Fibroblast of villous mesenchyme (primary cell): Measurements from ENCODE around the gene GNA12. TPM values are rescaled to one million over a fixed set of nuclear protein-coding genes. Genes with fewer than 3 reads are reported as not detected.
A peak's percentile ranks its signal among the peaks of the same experiment; 100 is the strongest.
"Not testable (repeated sequence)": the region's sequence is repeated elsewhere in the genome, so short reads cannot be mapped to it uniquely, and the experiment has no call there.

Experiments
- DNase-seq: peaks from one replicate; pipeline ENCODE4 v3.0.0-alpha.2; 2010; ENCODE audit warnings: low read depth
- H3K4me3 ChIP-seq: 2 replicates; pipeline ENCODE4 v1.5.1; 2011; ENCODE audit warnings: low read depth, mild to moderate bottlenecking, low read length
- total RNA-seq: library from RNA; depleted of rRNA; stranded (reverse); fragments of >200 nt; gene quantifications from 2 replicates; pipeline ENCODE4 v1.2.3, GENCODE V29; 2012
- TF ChIP-seq, protein P1 (sequence below): IDR thresholded peaks from 2 replicates; pipeline ENCODE4 v1.5.1; 2012; ENCODE audit warnings: low read depth, mild to moderate bottlenecking, low read length; ENCODE audit not compliant: insufficient read depth

Gene GNA12
- total RNA-seq, 1 donor, result 46.2 TPM

DNA sequence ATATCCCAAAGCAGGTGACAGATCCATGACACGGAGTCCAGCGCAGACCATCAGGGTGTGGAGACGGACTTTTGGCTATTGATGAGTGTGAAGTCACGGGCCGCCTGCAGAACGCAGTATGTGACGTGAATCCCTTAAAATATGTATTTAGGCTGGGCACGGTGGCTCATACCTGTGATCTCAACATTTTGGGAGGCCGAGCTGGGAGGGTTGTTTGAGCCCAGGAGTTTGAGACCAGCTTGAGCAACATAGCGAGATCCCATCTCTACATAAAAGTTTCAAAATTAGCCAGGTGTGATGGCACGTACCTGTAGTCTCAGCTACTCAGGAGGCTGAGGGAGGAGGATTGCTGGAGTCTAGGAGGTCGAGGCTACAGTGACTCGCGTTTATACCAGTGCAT, 158.0 kb downstream of the GNA12 start:
- no peak for DNase-seq
- no peak overlapping the region for H3K4me3 ChIP-seq
- TF ChIP-seq, protein P1, sequence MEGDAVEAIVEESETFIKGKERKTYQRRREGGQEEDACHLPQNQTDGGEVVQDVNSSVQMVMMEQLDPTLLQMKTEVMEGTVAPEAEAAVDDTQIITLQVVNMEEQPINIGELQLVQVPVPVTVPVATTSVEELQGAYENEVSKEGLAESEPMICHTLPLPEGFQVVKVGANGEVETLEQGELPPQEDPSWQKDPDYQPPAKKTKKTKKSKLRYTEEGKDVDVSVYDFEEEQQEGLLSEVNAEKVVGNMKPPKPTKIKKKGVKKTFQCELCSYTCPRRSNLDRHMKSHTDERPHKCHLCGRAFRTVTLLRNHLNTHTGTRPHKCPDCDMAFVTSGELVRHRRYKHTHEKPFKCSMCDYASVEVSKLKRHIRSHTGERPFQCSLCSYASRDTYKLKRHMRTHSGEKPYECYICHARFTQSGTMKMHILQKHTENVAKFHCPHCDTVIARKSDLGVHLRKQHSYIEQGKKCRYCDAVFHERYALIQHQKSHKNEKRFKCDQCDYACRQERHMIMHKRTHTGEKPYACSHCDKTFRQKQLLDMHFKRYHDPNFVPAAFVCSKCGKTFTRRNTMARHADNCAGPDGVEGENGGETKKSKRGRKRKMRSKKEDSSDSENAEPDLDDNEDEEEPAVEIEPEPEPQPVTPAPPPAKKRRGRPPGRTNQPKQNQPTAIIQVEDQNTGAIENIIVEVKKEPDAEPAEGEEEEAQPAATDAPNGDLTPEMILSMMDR, result no peak

DNA sequence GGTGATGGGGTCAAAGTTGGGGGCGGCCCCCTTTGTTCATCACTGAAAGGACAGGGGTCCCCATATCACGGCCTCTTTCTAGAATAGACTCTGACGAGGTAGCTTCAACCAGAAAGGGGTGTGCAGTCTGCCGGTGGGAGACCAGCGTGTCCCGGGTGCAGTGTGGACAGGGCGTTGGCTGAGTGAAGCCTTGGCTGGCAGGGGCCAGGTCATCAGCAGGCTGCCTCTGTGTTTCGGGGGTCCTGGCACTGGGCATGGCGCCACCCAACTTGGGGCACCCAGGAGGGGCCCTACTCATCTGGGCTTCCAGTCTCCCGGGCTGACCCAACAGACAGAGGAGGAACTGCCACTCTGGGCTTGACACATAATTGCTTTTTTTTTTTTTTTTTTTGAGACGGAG, 159.6 kb downstream of the GNA12 start:
- H3K4me3 ChIP-seq, result no peak overlapping the region
- TF ChIP-seq, protein P1, result no peak
- no peak for DNase-seq

DNA sequence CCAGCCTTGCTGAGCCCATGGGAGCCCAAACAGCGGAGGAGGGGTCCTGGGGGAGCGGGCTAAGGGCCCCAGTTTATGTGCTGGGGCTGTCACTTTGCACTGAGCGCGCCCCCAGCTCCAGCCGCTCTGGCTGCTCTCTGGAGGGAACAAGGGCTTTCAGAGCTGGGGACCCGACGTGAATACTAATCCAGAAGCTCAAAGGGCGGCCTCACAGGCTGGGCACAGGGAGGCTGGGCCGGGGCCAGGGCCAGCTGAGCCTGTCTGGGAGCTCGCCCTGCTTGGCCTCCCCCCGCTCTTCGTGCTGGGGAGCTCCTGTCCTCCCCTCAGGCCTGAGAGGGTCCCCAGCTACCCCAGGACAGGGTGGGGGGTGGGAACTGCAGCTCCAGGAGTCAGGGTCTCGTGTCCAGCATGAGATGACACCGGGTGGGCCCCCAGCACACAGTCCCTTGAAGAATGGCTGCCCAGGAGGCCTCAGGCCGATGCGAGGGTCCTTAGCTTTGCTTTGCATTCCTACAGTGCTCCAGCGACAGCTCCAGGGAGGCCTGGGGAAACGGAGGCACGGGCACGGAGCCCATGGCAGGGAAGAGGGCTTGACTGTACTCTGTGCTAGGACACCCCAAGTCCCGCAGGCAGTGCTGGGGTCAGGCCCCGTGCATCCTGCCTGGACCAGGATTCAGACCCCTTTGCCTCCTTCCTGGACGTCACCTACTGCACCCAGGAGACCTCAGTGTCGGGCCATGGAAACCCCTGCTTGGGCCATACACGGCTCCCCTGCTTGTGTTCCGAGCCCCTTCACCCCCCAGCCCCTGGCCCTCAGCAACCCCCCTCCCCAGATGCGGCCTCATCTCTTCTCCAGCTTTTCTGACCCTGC, 161.9 kb downstream of the GNA12 start:
- H3K4me3 ChIP-seq, result no peak overlapping the region
- no peak for DNase-seq
- TF ChIP-seq, protein P1, result no peak

DNA sequence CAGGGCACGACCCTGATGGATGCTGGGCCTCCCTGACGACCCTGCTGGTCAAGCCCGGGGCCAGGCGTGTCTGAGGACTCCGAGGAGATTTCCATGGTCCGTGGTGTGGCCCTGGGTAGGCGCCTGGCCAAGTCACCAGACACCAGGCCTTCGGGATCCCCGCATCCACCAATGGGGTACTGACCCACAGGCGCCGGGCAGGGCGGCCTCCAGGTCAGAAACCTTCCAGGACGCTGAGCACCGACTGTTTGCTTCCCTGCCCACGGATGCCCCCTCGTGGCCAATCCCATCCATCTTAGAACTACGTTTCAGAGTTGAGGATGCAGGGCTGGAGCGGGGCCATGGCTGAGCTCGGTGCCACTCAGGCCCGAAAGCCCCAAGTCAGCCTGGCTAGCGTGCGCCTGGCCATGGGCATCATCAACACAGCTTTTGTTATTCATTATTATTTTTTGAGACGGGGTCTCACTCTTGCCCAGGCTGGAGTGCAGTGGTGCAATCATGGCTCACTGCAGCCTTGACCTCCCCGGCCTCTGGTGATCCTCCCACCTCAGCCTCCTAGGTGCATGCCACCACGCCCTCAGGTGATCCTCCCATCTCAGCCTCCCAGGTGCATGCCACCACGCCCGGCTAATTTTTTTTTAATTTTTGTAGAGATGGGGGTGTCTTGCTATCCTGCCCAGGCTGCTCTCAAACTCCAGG, 163.2 kb downstream of the GNA12 start:
- DNase-seq, result peak; percentile 67
- no peak overlapping the region for H3K4me3 ChIP-seq
- TF ChIP-seq, protein P1, result peak; percentile 75

DNA sequence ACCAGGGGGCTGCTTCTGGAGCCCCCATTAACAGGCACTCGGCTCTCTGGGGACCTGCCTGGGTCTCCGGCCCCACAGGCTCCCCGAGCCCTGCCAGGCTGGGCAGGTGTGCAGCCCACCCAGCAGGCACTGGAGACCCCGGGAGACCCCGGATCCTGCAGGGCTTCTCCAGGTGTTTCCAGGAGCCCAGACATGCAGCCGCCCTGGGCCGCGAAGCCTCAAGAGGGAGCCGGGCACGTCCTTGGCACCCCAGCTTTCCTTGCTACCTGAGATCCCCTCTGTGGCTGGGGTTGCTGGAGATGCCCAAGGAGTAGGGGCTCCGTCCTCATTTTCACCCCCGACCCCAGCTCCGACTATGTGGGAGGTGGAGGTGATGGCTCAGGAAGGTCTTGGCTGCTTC, 163.9 kb downstream of the GNA12 start:
- TF ChIP-seq, protein P1, result no peak
- no peak overlapping the region for H3K4me3 ChIP-seq
- no peak for DNase-seq

DNA sequence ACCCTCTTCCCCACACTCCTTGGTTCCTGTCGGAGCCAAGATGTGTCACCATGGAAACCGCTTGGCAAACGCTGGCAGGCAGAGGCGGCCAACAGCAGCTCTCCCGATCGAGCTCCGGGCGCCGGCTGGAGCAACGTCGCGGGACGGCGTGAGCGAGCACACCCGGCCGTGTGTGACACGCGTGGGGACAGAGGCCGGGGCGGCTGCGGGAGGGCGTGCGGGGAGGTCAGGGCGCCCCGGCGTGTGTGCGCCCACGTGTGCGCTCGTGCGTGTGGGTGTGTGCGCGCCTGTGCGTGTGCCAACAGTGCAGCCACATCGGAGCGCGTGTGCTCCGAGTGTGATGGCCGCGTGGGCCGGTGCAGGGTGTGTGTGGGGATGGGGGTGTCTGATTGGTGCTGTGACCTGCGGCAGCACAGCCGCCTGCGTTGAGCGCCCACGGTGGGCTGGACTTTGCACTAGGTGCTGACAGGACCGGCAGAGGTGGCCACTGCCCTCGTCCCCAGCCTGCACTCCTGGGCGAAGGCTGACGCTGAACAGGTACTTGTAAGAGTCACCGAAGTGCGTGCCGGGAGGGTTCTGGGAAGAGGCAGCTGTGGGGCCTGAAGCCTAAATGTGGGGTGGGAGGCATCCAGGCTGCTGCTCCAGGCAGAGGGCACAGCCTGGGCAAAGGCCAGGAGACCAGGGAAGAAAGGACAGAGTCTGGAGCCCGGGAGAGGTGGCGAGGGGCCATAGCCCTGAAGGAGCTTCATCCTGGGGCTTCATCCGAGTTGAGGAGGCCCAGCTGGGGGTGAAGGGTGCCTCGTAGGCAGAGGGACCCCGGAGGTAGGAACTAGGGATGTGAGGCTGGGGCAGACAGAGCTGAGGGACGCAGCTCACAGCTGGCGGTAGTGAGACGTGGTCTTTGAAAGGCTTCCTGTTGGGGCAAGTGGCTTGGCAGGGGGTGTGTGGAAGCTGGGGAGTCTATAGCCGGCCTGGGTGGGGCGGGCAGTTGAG, 164.7 kb downstream of the GNA12 start:
- H3K4me3 ChIP-seq, DNase-seq: not testable (repeated sequence)

DNA sequence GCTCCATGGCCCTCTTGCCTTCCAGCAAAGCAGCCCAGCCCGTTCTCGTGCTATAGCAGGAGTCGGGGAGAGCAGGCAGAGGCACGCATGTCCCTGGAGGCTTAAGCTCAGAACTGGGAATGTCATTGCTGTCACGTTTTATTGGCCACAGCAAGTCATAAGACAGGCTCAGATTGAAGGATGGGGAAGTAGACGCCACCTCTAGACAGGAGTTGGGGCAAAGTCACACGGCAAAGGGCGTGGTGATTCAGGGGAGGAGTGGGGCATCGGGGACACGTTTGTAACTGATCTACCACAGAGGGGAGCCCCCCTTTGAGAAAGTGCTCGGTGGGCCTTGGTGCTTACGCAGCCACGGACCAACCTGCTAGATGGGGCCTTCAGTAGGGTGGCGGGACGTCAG, 165.7 kb downstream of the GNA12 start:
- H3K4me3 ChIP-seq, DNase-seq: not testable (repeated sequence)

Other genes starting within 250 kb of the GNA12 start
- gene TTYH3, start 212.3 kb downstream of the GNA12 start, total RNA-seq, result 61.3 and 77.3 TPM in 2 replicates
- gene AMZ1, start 156.1 kb downstream of the GNA12 start, total RNA-seq, result 12.2 and 14.2 TPM in 2 replicates
- gene CARD11, start 199.6 kb upstream of the GNA12 start, total RNA-seq, result under 0.01 TPM in 1 of 2 replicates, not detected in the other